Activated CD4-positive, alpha-beta T cell treated with anti-CD3 and anti-CD28 coated beads, Interleukin-2, amount 10 ng/mL, durations not matched to agents 7 days and 5 days (primary cell): ENCODE measurements around the gene PTPN14. TPM values are rescaled to one million over a fixed set of nuclear protein-coding genes. Genes with fewer than 3 reads are reported as not detected.
"Not testable (repeated sequence)": the region's sequence is repeated elsewhere in the genome, so short reads cannot be mapped to it uniquely, and the experiment has no call there.

Source experiments
- CTCF ChIA-PET: fragments of 350-600 bp; sonication (Branson Sonifier 250); formaldehyde crosslinking; loops from one replicate; lab custom pipeline; 2021; ENCODE audit warnings: antibody characterized with exemption; lab: Charles Lee
- POLR2A ChIA-PET: fragments of 350-600 bp; sonication (Branson Sonifier 250); formaldehyde crosslinking; loops from one replicate; lab custom pipeline; 2021; ENCODE audit warnings: antibody characterized with exemption; lab: Charles Lee
- DNase-seq: peaks from one replicate; pipeline ENCODE4 v3.0.0-alpha.2; 2020
- H3K27ac Mint-ChIP-seq: one replicate; pipeline ENCODE4 v1.8.0; 2021; ENCODE audit warnings: mild to moderate bottlenecking, moderate library complexity, mixed read lengths
- H3K27me3 Mint-ChIP-seq: one replicate; pipeline ENCODE4 v1.8.0; 2021; ENCODE audit warnings: mixed read lengths
- H3K36me3 Mint-ChIP-seq: one replicate; pipeline ENCODE4 v1.8.0; 2021; ENCODE audit warnings: low read depth, mixed read lengths
- H3K4me1 Mint-ChIP-seq: one replicate; pipeline ENCODE4 v1.8.0; 2021; ENCODE audit warnings: mixed read lengths
- H3K4me3 Mint-ChIP-seq: one replicate; pipeline ENCODE4 v1.8.0; 2021; ENCODE audit warnings: mild to moderate bottlenecking, moderate library complexity, mixed read lengths
- H3K9me3 Mint-ChIP-seq: one replicate; pipeline ENCODE4 v1.8.0; 2021; ENCODE audit warnings: mixed read lengths
- total RNA-seq, 2 experiments: library from RNA; stranded (reverse); gene quantifications; one replicate each; pipeline ENCODE4 v1.2.3, GENCODE V29; 2021

The PTPN14 gene
- total RNA-seq, result under 1 TPM; 0.32 to 0.37 TPM

GRCh38 chr1:214551436-214552173 is at the start of gene PTPN14:
PTPN14 (minus strand) TSS chr1:214551602; CDS start chr1:214464803, 86,799 bp downstream.
- Mint-ChIP-seq H3K9me3 (no peaks in the 10 kb centered on the region), H3K27ac (peak within 1 kb of the TSS; percentile 51), H3K36me3 (no peaks in the 10 kb centered on the region), H3K4me3 (peak within 1 kb of the TSS; percentile 76), H3K4me1 (peaks cover 8% of the 10 kb centered on the region), H3K27me3 (peaks cover 53% of the 10 kb centered on the region)
- CTCF ChIA-PET, result interaction anchor here (1.2 to 1.5 kb wide), 2 partner anchors 62 to 112 kb away, joined by 3 read pairs; no protein-coding TSS in a partner anchor
- POLR2A ChIA-PET, result no interaction called here
- DNase-seq, result no peak

DNA sequence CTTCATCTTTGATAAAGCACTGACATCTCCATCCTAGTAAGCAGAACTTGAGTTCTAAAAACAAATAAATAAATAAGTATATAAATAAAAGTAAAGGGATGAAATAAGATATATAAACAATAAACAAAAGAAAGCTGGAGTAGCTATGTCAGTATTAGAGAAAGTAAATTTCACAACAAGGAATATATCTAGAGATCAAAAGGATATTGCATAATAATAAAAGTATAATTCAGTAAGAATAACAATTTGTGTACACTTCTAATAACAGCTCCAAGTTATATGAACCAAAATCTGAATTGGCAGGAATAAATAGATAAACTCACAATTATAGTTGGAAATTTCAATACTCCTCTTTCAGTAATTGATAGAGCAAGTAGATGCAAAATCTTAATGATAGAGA is 41.8 kb upstream of the PTPN14 start:
- Mint-ChIP-seq H3K27me3 (peaks cover 7% of the 10 kb centered on the region), H3K9me3 (no peaks in the 10 kb centered on the region), H3K4me3 (no peak overlapping the region), H3K36me3 (no peaks in the 10 kb centered on the region), H3K4me1 (no peaks in the 10 kb centered on the region), H3K27ac (no peak overlapping the region)
- CTCF ChIA-PET, result no interaction called here
- POLR2A ChIA-PET, result interaction anchor here (0.6 kb wide), 1 partner anchor 120 kb away, joined by 5 read pairs; no protein-coding TSS in a partner anchor
- no peak for DNase-seq

GRCh38 chr1:214591918-214592317 is 40.5 kb upstream of the PTPN14 start:
- H3K9me3 Mint-ChIP-seq, POLR2A ChIA-PET, H3K36me3 Mint-ChIP-seq, DNase-seq, H3K4me3 Mint-ChIP-seq, H3K27me3 Mint-ChIP-seq, H3K27ac Mint-ChIP-seq, H3K4me1 Mint-ChIP-seq: not testable (repeated sequence)
- CTCF ChIA-PET, result interaction anchor here (1.5 kb wide), 1 partner anchor 258 kb away, joined by 3 read pairs; no protein-coding TSS in a partner anchor

- H3K4me3 Mint-ChIP-seq, result no peak overlapping the region
- no peaks in the 10 kb centered on the region for H3K4me1 Mint-ChIP-seq
- no peak for DNase-seq
- H3K9me3 Mint-ChIP-seq, result no peaks in the 10 kb centered on the region
- ChIA-PET POLR2A (interaction anchor here (0.6 kb wide), 1 partner anchor 227 kb away, joined by 3 read pairs; no protein-coding TSS in a partner anchor), CTCF (no interaction called here)
- peaks cover 10% of the 10 kb centered on the region for H3K27me3 Mint-ChIP-seq
- H3K36me3 Mint-ChIP-seq, result no peaks in the 10 kb centered on the region
- H3K27ac Mint-ChIP-seq, result no peak overlapping the region
Observed at GRCh38 chr1:214590696-214591095, 39.3 kb upstream of the PTPN14 start.

DNA sequence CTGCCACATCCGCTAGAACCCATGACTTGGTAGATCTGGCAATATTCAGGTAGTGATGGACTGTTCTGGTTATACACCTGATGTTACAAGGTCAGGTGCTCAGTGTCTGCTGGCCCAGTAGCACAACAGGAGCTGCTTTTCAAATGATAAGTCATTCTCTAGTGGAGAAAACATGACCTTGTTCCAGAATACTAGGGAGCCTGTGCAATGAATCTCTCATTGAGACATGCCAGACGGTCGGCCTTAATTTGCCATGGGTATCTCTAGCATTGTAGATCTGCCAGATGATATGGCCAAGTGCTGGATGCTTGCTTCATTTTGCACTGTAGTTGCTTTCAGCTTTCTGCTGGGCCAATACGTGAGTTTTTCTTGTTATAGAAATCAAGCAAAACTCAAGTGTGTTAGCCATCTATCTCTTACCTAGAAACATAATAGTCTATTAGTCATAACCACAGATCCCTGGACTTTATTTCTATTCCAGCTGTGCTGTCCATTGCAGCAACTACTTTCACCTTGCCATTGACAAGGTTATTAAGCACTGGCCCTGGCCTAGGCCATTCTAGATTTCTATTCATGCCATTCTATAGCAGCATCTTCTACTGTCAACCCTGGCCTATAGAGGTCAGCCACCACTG is 37.7 kb upstream of the PTPN14 start:
- H3K4me3 Mint-ChIP-seq, result no peak overlapping the region
- H3K4me1 Mint-ChIP-seq, result no peaks in the 10 kb centered on the region
- no peak overlapping the region for H3K27ac Mint-ChIP-seq
- DNase-seq, result no peak
- POLR2A ChIA-PET, result no interaction called here
- H3K27me3 Mint-ChIP-seq, result peaks cover 11% of the 10 kb centered on the region
- H3K36me3 Mint-ChIP-seq, result no peaks in the 10 kb centered on the region
- CTCF ChIA-PET, result interaction anchor here (10.4 kb wide), 1 partner anchor 258 kb away, joined by 99 read pairs; no protein-coding TSS in a partner anchor
- no peaks in the 10 kb centered on the region for H3K9me3 Mint-ChIP-seq

DNA sequence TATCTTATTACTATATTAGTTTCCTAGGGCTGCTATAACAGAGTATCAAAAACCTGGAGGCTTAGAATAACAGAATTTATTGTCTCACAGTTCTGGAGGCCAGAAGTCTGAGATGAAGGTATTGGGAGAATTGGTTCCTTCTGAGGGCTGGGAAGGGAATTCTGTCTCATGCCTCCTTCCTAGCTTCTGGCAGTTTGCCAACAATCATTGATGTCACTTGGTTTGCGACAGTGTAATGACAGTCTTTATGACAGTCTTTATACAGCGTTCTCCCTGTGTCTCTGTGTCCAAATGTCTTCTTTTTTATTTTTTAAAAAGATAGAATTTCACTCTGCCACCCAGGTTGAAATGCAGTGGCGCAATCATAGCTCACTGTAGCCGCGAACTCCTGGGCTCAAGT is 35.8 kb upstream of the PTPN14 start:
- Mint-ChIP-seq H3K4me3 (no peak overlapping the region), H3K4me1 (no peaks in the 10 kb centered on the region), H3K36me3 (no peaks in the 10 kb centered on the region), H3K27me3 (peaks cover 12% of the 10 kb centered on the region), H3K27ac (no peak overlapping the region), H3K9me3 (no peaks in the 10 kb centered on the region)
- ChIA-PET POLR2A (no interaction called here), CTCF (interaction anchor here (0.8 to 10.4 kb wide), 3 partner anchors 16 to 256 kb away, joined by 3 to 99 read pairs (median 4); partner anchors contain the start of gene CENPF)
- DNase-seq, result no peak

GRCh38 chr1:214586621-214587020 is 35.2 kb upstream of the PTPN14 start:
- no peaks in the 10 kb centered on the region for H3K36me3 Mint-ChIP-seq
- peaks cover 11% of the 10 kb centered on the region for H3K27me3 Mint-ChIP-seq
- no peaks in the 10 kb centered on the region for H3K9me3 Mint-ChIP-seq
- no peak overlapping the region for H3K4me3 Mint-ChIP-seq
- DNase-seq, result no peak
- POLR2A ChIA-PET, result no interaction called here
- CTCF ChIA-PET, result interaction anchor here (0.8 to 10.4 kb wide), 3 partner anchors 17 to 255 kb away, joined by 3 to 99 read pairs (median 4); partner anchors contain the start of gene CENPF
- H3K27ac Mint-ChIP-seq, result no peak overlapping the region
- no peaks in the 10 kb centered on the region for H3K4me1 Mint-ChIP-seq

GRCh38 chr1:214584805-214585766 is 33.7 kb upstream of the PTPN14 start:
- ChIA-PET POLR2A (no interaction called here), CTCF (interaction anchor here (0.6 to 10.4 kb wide), 10 partner anchors 10 to 304 kb away, joined by 3 to 99 read pairs (median 4); partner anchors contain the start of gene SMYD2)
- Mint-ChIP-seq H3K27ac (no peak overlapping the region), H3K4me1 (no peaks in the 10 kb centered on the region), H3K36me3 (no peaks in the 10 kb centered on the region), H3K9me3 (no peaks in the 10 kb centered on the region), H3K4me3 (no peak overlapping the region), H3K27me3 (peaks cover 7% of the 10 kb centered on the region)
- DNase-seq, result no peak

DNA sequence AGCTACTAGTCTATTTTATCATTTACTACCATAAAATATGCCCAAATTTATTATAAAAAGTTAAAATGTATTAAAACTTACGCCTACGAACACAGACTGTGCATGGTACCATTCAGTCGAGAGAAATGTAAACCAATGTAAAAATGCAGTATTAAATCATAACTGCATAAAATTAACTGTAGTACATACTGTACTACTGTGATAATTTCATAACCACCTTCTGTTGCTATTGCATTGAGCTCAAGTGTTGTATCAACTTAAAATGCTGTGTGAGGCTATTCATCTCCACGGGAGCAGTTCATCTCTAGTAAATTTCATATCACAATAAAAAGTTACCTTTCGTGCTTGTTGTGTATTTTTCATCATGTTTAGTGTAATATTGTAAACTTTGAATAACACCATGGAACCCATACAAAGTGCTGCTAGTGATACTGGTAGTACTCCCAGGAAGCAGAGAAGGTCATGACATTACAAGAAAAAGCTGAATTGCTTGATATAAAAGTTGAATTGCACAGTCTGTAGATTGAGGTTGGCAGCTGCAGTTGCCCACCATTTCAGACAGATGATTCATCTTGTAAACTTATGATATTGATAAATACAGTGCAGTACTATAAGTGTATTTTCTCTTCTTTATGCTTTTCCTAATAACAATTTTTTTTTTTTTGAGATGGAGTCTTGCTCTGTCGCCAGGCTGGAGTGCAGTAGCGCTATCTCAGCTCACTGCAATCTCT is 32.6 kb upstream of the PTPN14 start:
- Mint-ChIP-seq H3K9me3 (no peaks in the 10 kb centered on the region), H3K36me3 (no peaks in the 10 kb centered on the region), H3K27ac (no peak overlapping the region), H3K4me1 (no peaks in the 10 kb centered on the region), H3K4me3 (no peak overlapping the region), H3K27me3 (peaks cover 7% of the 10 kb centered on the region)
- ChIA-PET CTCF (interaction anchor here (0.7 to 10.4 kb wide), 7 partner anchors 9 to 303 kb away, joined by 3 to 99 read pairs (median 4); partner anchors contain the start of gene SMYD2), POLR2A (no interaction called here)
- no peak for DNase-seq

DNA sequence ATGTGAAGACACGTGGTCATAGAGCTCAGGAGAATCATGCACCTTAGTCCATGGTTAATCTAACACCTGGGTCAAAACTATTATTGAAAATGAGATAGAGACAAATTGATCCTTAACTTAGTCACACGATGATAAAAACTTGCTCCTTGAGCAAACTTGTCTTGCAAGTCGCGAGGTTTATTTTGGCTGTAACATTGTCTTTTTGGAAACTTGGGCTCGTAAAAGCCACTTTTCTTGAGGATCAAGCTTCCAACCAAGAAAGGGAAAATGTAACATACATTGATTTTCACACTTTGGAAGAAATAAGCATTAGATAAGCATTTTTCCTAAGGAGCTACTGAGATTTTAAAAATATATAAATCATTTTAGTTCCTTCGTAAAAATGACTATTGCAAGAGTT is 31.7 kb upstream of the PTPN14 start:
- peaks cover 7% of the 10 kb centered on the region for H3K27me3 Mint-ChIP-seq
- no peaks in the 10 kb centered on the region for H3K36me3 Mint-ChIP-seq
- CTCF ChIA-PET, result interaction anchor here (10.4 kb wide), 1 partner anchor 252 kb away, joined by 99 read pairs; no protein-coding TSS in a partner anchor
- peaks cover under 1% of the 10 kb centered on the region for H3K9me3 Mint-ChIP-seq
- POLR2A ChIA-PET, result no interaction called here
- no peaks in the 10 kb centered on the region for H3K4me1 Mint-ChIP-seq
- no peak for DNase-seq
- no peak overlapping the region for H3K27ac Mint-ChIP-seq
- H3K4me3 Mint-ChIP-seq, result no peak overlapping the region

DNA sequence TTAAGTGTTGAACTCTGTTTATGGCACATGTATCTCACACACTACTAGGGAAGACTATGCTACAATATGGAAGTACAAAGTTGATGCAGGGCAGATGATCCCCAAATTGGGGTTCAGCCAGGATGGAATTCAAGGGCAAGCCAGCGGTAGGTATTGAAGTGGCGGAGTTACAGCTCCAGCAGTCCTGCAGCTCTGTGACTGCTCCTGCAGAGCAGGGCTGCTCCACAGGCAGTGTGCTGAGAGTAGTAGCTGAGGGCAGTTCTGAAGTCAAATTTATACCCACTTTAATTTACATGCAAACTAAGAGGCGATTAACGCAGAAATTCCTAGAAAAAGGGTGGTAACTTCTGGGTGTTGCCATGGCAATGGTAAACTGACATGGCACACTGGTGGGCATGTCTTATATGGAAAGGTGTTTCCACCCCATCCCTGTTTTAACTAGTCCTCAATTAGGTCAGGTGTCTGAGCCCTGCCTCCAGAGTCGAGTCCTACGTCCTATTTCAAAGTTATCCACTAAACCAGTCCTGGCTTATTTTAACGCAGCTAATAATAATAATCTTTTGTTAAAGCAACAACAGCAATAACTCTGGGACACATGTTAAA is 31.0 kb upstream of the PTPN14 start:
- POLR2A ChIA-PET, result interaction anchor here (0.5 kb wide), 1 partner anchor 289 kb away, joined by 4 read pairs; no protein-coding TSS in a partner anchor
- H3K36me3 Mint-ChIP-seq, result no peaks in the 10 kb centered on the region
- H3K27me3 Mint-ChIP-seq, result peaks cover 7% of the 10 kb centered on the region
- no peaks in the 10 kb centered on the region for H3K4me1 Mint-ChIP-seq
- CTCF ChIA-PET, result interaction anchor here (0.6 to 10.4 kb wide), 6 partner anchors 10 to 251 kb away, joined by 3 to 99 read pairs (median 4); no protein-coding TSS in a partner anchor
- no peak overlapping the region for H3K27ac Mint-ChIP-seq
- no peak for DNase-seq
- no peak overlapping the region for H3K4me3 Mint-ChIP-seq
- H3K9me3 Mint-ChIP-seq, result peaks cover 3% of the 10 kb centered on the region
